HL-60 (cell line): Measurements from ENCODE around the gene NRL.

ENCODE experiments used
- DNase-seq, 2 experiments: peaks; one replicate each; pipeline ENCODE4 v3.0.0-alpha.2; 2010 to 2020; ENCODE audit warnings: low read depth in 1 of 2, low spot score in 1 of 2
- H3K27ac ChIP-seq: fragments of 250-450 bp; sonication (Bioruptor Pico); replicated peaks from 2 replicates; pipeline ENCODE4 v1.5.1; 2020; ENCODE audit warnings: mild to moderate bottlenecking, moderate library complexity
- H3K27me3 ChIP-seq: fragments of 250-450 bp; sonication (Bioruptor Pico); 2 replicates; pipeline ENCODE4 v1.5.1; 2021; ENCODE audit warnings: mild to moderate bottlenecking, moderate library complexity; ENCODE audit not compliant: insufficient read depth, poor library complexity, severe bottlenecking
- H3K4me3 ChIP-seq: replicated peaks from 2 replicates; pipeline ENCODE4 v1.5.1; 2011; ENCODE audit warnings: mild to moderate bottlenecking, control low read depth, low read length; ENCODE audit not compliant: insufficient read depth
- GABPA ChIP-seq: IDR thresholded peaks from 2 replicates; pipeline ENCODE4 v1.6.1; 2012; ENCODE audit warnings: low read depth
- POLR2AphosphoS5 ChIP-seq: IDR thresholded peaks from 2 replicates; pipeline ENCODE4 v1.6.1; 2012; ENCODE audit warnings: low read depth
- SPI1 ChIP-seq: IDR thresholded peaks from 2 replicates; pipeline ENCODE4 v1.6.1; 2012; ENCODE audit warnings: low read depth, mild to moderate bottlenecking, borderline replicate concordance
- TF ChIP-seq, protein P1 (sequence below): IDR thresholded peaks from 2 replicates; pipeline ENCODE4 v1.6.1; 2012; ENCODE audit warnings: low read depth; ENCODE audit not compliant: insufficient replicate concordance
- TF ChIP-seq, protein P2 (sequence below): IDR thresholded peaks from one replicate; pipeline ENCODE4 v1.5.1; 2011; ENCODE audit warnings: low read length, control low read depth, inconsistent platforms; ENCODE audit not compliant: insufficient read depth

Gene NRL

GRCh38 chr14:24156840-24157239 is 42.1 kb upstream of the NRL start:
- DNase-seq = no peak
- TF ChIP-seq, protein P1, sequence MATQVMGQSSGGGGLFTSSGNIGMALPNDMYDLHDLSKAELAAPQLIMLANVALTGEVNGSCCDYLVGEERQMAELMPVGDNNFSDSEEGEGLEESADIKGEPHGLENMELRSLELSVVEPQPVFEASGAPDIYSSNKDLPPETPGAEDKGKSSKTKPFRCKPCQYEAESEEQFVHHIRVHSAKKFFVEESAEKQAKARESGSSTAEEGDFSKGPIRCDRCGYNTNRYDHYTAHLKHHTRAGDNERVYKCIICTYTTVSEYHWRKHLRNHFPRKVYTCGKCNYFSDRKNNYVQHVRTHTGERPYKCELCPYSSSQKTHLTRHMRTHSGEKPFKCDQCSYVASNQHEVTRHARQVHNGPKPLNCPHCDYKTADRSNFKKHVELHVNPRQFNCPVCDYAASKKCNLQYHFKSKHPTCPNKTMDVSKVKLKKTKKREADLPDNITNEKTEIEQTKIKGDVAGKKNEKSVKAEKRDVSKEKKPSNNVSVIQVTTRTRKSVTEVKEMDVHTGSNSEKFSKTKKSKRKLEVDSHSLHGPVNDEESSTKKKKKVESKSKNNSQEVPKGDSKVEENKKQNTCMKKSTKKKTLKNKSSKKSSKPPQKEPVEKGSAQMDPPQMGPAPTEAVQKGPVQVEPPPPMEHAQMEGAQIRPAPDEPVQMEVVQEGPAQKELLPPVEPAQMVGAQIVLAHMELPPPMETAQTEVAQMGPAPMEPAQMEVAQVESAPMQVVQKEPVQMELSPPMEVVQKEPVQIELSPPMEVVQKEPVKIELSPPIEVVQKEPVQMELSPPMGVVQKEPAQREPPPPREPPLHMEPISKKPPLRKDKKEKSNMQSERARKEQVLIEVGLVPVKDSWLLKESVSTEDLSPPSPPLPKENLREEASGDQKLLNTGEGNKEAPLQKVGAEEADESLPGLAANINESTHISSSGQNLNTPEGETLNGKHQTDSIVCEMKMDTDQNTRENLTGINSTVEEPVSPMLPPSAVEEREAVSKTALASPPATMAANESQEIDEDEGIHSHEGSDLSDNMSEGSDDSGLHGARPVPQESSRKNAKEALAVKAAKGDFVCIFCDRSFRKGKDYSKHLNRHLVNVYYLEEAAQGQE = no peak
- no peak for TF ChIP-seq GABPA
- TF ChIP-seq, protein P2, sequence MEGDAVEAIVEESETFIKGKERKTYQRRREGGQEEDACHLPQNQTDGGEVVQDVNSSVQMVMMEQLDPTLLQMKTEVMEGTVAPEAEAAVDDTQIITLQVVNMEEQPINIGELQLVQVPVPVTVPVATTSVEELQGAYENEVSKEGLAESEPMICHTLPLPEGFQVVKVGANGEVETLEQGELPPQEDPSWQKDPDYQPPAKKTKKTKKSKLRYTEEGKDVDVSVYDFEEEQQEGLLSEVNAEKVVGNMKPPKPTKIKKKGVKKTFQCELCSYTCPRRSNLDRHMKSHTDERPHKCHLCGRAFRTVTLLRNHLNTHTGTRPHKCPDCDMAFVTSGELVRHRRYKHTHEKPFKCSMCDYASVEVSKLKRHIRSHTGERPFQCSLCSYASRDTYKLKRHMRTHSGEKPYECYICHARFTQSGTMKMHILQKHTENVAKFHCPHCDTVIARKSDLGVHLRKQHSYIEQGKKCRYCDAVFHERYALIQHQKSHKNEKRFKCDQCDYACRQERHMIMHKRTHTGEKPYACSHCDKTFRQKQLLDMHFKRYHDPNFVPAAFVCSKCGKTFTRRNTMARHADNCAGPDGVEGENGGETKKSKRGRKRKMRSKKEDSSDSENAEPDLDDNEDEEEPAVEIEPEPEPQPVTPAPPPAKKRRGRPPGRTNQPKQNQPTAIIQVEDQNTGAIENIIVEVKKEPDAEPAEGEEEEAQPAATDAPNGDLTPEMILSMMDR = no peak
- no peak for TF ChIP-seq POLR2AphosphoS5
- no peak for TF ChIP-seq SPI1
- H3K4me3 ChIP-seq = no peak overlapping the region
- no peak overlapping the region for H3K27ac ChIP-seq
- H3K27me3 ChIP-seq = no peaks in the 10 kb centered on the region

- TF ChIP-seq SPI1 = no peak
- TF ChIP-seq, protein P2 = no peak
- TF ChIP-seq, protein P1 = no peak
- TF ChIP-seq GABPA = no peak
- TF ChIP-seq POLR2AphosphoS5 = no peak
- Histone ChIP-seq H3K27ac (no peak overlapping the region), H3K4me3 (no peak overlapping the region), H3K27me3 (no peaks in the 10 kb centered on the region)
- no peak for DNase-seq
Observed at GRCh38 chr14:24155100-24155499, 40.4 kb upstream of the NRL start.

DNA sequence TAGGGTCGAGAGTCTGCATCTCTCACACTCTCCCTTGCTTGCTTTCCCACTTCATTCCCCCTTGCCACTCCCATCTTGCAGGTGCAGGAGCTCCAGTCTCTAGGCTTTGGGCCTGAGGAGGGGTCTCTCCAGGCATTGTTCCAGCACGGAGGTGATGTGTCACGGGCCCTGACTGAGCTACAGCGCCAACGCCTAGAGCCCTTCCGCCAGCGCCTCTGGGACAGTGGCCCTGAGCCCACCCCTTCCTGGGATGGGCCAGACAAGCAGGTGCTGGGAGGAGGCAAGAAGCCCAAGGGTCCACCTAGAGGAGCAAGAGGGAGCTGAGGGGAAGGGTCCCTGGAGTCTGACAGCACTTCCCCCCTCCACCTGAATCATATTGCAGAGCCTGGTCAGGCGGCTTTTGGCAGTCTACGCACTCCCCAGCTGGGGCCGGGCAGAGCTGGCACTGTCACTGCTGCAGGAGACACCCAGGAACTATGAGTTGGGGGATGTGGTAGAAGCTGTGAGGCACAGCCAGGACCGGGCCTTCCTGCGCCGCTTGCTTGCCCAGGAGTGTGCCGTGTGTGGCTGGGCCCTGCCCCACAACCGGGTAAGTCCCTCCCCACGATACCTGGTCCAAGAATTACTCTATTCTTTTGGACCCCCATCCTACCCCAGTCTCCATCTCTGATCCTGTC is 36.8 kb upstream of the NRL start:
- H3K27me3 ChIP-seq = no peaks in the 10 kb centered on the region
- DNase-seq = no peak
- no peak overlapping the region for H3K4me3 ChIP-seq
- H3K27ac ChIP-seq = no peak overlapping the region
- TF ChIP-seq, protein P2 = no peak
- TF ChIP-seq POLR2AphosphoS5 (no peak), GABPA (no peak), SPI1 (no peak)
- TF ChIP-seq, protein P1 = no peak
